Mucosa of stomach (tissue), 1 donor: ENCODE measurements around the gene PPP4R2.
"Not testable (repeated sequence)": the region's sequence is repeated elsewhere in the genome, so short reads cannot be mapped to it uniquely, and the experiment has no call there.

Experiments used
- H3K27me3 ChIP-seq: one replicate; pipeline ENCODE4 v1.7.0; 2013; ENCODE audit warnings: mild to moderate bottlenecking, low read length; ENCODE audit not compliant: control insufficient read depth, insufficient read depth
- H3K36me3 ChIP-seq: one replicate; pipeline ENCODE4 v1.7.0; 2013; ENCODE audit warnings: low read length; ENCODE audit not compliant: control insufficient read depth, insufficient read depth
- H3K4me1 ChIP-seq: one replicate; pipeline ENCODE4 v1.7.0; 2013; ENCODE audit warnings: mild to moderate bottlenecking, low read length; ENCODE audit not compliant: control insufficient read depth, insufficient read depth
- H3K4me3 ChIP-seq: one replicate; pipeline ENCODE4 v1.7.0; 2013; ENCODE audit warnings: low read length
- H3K9ac ChIP-seq: one replicate; pipeline ENCODE4 v1.7.0; 2013; ENCODE audit warnings: mild to moderate bottlenecking, low read length, moderate library complexity
- H3K9me3 ChIP-seq: one replicate; pipeline ENCODE4 v1.7.0; 2013; ENCODE audit warnings: mild to moderate bottlenecking, low read length, moderate library complexity; ENCODE audit not compliant: control insufficient read depth
- donor health status: Pancreatic carcinoma.

Gene PPP4R2

DNA sequence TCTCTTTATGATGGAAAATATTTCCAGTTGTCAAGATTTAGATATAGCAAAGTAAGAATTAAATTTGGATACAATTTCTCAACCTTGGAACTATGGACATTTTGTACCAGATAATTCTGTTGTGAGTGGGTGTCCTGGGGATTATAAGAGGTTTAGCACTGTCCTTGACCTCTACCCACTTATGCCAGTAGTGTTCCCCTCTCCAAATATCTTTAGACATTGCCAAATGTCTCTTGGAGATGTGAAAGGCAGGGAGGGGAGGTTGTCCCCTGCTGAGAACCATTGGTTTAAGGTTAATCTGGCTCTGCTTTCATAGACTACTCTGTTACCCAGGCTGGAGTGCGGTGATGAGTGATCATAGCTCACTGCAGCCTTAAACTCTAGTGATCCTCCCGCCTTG lies 64.8 kb downstream of the PPP4R2 start, which contains the start of gene EBLN2:
TSS of gene EBLN2 (plus strand) at position 244 of the 400 bp plus-strand sequence. CDS start 423 bp downstream, outside the sequence.
- no peak within 1 kb of the TSS for H3K4me3 ChIP-seq
- no peaks in the 10 kb centered on the region for H3K27me3 ChIP-seq
- H3K36me3 ChIP-seq = peaks cover 5% of the 10 kb centered on the region
- no peaks in the 10 kb centered on the region for H3K4me1 ChIP-seq
- no peaks in the 10 kb centered on the region for H3K9me3 ChIP-seq
- no peak within 1 kb of the TSS for H3K9ac ChIP-seq

DNA sequence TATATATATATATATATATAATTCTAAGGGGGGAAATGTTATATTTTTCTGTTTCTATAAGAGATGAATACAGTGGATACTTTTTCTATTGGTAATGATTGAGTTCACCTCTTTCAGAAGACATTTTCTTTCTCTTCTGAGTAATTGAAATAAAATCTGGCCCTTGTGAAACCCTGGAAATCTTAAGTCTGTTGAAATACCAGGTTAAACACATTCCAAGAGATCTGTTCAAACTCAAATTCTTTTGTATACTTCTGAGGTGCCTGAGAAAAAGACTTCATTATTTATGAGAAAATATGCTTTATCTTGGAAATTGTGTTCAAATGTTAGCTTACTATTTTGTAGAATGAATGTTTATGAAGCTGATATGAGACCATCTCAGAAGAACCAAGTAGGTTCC lies 69.6 kb downstream of the PPP4R2 start:
- not testable (repeated sequence) for H3K9ac ChIP-seq, H3K27me3 ChIP-seq, H3K4me3 ChIP-seq, H3K36me3 ChIP-seq, H3K4me1 ChIP-seq, H3K9me3 ChIP-seq

DNA sequence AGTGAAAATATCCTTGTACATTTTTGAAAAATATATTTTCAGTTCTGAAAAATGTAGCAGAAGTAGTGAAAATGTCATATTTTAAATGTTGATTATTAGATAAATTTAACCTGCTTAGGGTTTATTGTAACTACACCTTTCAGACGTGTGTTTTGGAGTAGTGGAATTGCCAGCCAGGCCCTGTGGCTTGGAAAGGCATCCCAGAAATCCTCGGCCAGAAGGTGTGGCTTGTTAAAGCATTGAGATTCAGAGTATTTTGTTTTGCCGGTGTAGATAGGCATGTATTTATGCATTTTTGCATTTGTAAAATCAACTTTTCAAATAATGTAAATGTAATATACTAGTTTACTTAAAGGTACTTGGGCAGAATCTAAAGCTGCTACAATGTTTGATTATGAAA lies 71.8 kb downstream of the PPP4R2 start:
- Histone ChIP-seq H3K27me3 (no peaks in the 10 kb centered on the region), H3K4me1 (no peaks in the 10 kb centered on the region), H3K36me3 (no peaks in the 10 kb centered on the region), H3K9me3 (no peaks in the 10 kb centered on the region), H3K4me3 (no peak overlapping the region), H3K9ac (no peak overlapping the region)

DNA sequence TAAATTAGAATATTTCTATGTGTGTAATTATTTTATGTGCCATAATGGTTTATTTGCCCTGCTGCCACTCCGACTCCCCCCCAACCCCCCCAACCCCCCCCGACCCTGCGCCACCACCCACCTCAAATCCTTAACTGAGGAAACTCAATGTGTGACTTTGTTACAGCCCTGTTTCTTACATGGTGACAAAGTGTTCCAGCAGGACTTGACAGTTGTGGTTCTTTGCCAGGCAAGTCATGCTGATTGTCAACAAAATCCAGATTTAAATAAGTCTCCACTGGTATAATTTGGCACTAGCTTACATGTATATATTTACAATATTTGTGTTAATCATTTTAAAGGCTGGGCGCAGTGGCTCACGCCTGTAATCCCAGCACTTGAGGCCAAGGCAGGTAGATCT lies 72.6 kb downstream of the PPP4R2 start:
- Histone ChIP-seq H3K36me3 (no peaks in the 10 kb centered on the region), H3K9me3 (no peaks in the 10 kb centered on the region), H3K27me3 (no peaks in the 10 kb centered on the region), H3K4me3 (no peak overlapping the region), H3K9ac (no peak overlapping the region), H3K4me1 (no peaks in the 10 kb centered on the region)

DNA sequence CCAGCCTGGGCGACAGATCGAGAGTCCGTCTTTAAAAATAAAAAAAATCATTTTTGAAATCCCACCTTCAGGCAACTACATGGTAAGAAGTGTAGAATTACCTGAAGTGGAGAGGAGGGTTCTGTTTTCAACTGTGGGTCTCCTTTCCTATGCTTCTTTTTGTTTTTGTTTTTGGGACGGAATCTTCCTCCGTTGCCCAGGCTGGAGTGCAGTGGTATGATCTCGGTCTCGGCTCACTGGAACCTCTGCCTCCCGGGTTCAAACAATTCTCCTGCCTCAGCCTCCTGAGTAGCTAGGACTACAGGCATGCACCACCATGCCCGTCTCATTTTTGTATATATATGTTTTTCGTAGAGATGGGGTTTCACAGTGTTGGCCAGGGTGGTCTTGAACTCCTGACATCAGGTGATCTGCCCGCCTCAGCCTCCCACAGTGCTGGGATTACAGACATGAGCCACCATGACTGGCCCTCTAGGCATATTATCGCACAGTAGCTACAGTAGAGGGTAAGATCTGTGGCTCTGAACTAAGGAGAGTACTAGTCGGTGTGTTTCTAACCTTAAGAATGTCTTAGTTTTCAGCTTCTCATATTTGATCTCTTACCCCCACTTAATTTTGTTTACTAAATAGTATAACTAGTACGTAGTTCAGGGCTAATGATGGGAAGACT lies 73.3 kb downstream of the PPP4R2 start:
- no peaks in the 10 kb centered on the region for H3K4me1 ChIP-seq
- no peaks in the 10 kb centered on the region for H3K27me3 ChIP-seq
- H3K9ac ChIP-seq = no peak overlapping the region
- no peaks in the 10 kb centered on the region for H3K36me3 ChIP-seq
- H3K9me3 ChIP-seq = no peaks in the 10 kb centered on the region
- no peak overlapping the region for H3K4me3 ChIP-seq

DNA sequence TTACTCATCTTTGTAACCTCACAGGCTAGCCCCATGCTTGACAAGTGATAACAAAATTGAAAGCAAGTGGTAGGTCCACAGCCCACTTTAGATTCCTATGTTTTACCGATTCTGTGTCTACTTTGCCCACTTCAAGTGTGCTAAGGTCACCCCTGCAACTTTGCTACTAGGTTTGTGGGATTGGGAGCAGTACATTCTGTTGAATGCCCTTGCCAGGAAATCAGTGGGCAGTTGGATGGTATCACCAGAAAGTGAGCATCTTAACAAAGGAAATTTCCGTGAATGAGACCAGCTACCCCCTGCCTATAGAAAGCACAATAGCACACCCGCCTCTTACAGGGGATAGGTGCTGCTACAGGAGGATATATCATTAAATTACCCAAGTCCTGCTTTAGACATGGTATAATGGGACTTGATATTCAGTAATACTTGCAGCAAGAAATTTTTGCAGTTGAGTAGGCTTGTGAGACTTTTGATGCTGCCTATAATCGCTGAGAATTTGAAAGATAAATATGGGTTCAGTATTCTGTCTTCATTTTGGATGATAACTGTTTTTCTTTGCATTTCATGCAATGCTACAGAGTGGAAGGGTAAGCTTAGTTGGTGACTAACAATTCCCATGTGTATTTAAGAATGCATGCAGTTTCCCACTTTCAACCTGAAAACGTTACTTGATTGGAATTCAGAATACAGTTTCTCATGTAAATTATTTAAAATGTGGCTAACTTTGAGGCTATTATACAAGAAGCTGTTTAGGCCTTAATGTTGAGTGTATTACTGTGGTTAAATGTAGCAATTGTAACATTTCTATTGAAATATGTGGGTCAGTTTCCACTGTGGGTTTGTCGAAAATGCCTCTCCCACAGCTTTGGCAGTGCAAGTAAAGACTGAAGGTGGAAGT lies 74.3 kb downstream of the PPP4R2 start:
- H3K27me3 ChIP-seq = no peaks in the 10 kb centered on the region
- no peaks in the 10 kb centered on the region for H3K4me1 ChIP-seq
- H3K9ac ChIP-seq = no peak overlapping the region
- no peaks in the 10 kb centered on the region for H3K36me3 ChIP-seq
- no peaks in the 10 kb centered on the region for H3K9me3 ChIP-seq
- H3K4me3 ChIP-seq = no peak overlapping the region

DNA sequence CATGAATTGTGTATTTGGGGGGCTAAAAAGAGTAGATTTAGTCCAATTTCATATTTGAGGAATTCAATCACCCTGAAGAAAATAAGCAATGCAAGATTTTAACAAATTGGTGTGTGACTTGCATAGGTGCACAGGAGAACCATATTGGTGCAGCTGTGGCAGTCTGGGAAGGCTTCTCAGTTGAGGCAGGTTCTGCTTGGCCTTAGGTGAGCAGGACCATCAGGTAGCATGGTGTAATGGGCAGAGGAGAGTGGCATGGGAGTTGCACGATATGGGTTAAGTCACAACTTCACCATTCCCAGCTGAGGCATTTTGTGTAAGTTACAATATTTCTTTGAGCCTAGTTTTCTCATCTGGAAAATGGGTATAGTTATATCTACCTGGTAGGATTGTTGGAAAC lies 75.3 kb downstream of the PPP4R2 start:
- H3K36me3 ChIP-seq = no peaks in the 10 kb centered on the region
- H3K9ac ChIP-seq = no peak overlapping the region
- no peaks in the 10 kb centered on the region for H3K27me3 ChIP-seq
- no peaks in the 10 kb centered on the region for H3K4me1 ChIP-seq
- no peak overlapping the region for H3K4me3 ChIP-seq
- H3K9me3 ChIP-seq = no peaks in the 10 kb centered on the region

DNA sequence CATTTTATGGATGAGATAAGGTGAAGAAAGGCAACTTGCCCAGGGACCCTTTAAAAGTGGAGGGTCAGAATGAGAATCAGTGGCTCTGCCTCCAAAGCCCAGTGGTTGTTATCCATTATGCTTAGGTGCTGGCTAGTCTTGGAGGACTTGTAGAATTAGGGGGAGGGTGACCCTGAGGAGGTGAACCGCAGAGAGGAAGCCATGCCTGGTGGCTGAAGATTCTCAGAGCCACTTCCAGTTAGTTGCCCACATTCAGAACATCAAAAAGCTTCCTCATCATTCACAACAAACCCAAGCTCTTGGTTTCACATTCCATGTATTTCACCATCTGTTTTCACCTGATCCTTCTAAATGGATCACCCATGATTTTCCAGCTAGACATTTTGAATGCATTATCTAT lies 76.0 kb downstream of the PPP4R2 start:
- Histone ChIP-seq H3K36me3 (no peaks in the 10 kb centered on the region), H3K9me3 (no peaks in the 10 kb centered on the region), H3K4me3 (no peak overlapping the region), H3K9ac (no peak overlapping the region), H3K27me3 (no peaks in the 10 kb centered on the region), H3K4me1 (no peaks in the 10 kb centered on the region)

DNA sequence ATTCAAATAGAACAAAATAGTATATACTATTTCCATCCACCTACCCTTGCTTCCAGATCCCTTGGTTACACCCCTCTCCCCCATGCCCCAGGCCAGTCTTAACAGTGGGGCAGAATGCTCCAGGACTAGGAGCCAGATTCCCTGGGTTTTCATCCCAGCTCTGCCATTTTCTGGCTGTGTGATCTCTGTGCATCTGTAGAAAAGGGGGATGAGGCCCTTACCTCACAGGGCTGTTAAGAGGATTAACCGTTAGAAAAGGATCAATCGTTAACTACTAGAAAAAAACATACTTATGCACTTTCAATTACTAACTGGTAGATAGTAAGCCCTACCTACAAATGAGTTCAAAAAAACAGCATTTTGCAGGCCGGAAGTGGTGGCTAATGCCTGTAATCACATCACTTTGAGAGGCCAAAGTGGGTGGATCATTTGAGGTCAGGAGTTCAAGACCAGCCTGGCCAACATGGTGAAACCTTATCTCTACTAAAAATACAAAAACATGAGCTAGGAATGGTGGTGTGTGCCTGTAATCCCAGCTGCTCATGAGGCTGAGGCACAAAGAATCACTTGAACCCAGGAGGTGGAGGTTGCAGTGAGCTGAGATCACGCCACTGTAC lies 76.6 kb downstream of the PPP4R2 start:
- H3K4me1 ChIP-seq = no peaks in the 10 kb centered on the region
- no peak overlapping the region for H3K9ac ChIP-seq
- H3K27me3 ChIP-seq = no peaks in the 10 kb centered on the region
- no peaks in the 10 kb centered on the region for H3K9me3 ChIP-seq
- H3K4me3 ChIP-seq = no peak overlapping the region
- H3K36me3 ChIP-seq = no peaks in the 10 kb centered on the region

DNA sequence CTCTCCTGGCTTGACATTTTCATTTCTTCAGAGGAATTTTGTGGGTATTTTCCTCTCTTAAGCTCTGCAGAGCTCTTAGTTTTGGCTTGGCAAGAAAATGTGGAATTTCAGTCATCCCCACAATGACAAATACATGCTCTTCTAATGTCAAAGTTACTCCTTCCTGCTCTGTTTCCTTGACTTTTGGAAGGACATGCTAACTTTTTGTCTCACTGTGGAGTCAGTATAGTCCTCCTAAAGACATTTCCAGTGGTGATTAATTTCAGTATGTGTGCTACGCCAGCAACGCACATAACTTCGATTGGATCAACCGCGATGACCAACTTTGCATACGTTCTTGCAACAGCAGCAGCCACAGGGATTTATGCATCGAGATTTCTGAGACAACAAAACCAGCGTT lies 78.2 kb downstream of the PPP4R2 start:
- H3K9ac ChIP-seq = no peak overlapping the region
- no peaks in the 10 kb centered on the region for H3K36me3 ChIP-seq
- no peak overlapping the region for H3K4me3 ChIP-seq
- no peaks in the 10 kb centered on the region for H3K9me3 ChIP-seq
- no peaks in the 10 kb centered on the region for H3K4me1 ChIP-seq
- H3K27me3 ChIP-seq = no peaks in the 10 kb centered on the region

DNA sequence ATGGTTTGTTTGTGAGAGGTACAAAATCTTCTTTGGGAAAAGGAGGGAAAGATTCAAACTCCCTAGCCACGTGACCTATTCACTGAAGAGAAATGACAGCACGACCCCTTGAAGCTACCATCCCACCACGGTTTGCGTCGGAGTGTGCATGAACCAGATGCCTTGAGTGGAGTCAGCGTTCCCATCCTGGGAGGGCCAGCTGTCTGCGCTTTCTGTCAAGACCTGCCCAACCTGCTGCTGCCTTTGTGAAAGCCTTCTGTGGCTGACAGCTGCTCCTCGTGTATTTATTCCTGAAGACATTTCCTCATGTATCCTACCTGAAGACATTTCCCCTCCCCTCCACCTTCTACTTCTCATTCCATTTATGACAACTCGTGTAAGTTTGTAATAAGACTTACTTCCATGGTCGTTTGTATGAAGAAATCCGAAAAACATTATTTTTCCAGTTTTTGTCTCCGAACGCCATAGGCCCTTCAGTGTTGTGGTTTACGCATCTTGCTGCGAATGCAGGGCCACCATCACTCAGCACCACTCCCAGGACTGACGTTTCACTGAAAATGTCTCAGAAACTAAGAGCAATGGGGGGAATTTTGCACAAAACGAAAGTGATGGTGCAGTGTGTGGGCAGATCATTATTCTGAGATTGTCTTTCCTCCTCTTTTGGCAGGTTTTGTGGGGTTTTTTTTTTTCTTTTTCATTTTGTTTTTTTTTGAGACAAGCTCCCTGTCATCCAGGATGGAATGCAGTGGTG lies 83.8 kb downstream of the PPP4R2 start:
- no peaks in the 10 kb centered on the region for H3K9me3 ChIP-seq

More for the DNA sequence above, 83.8 kb downstream of the PPP4R2 start:
- H3K36me3 ChIP-seq = no peaks in the 10 kb centered on the region
- H3K27me3 ChIP-seq = no peaks in the 10 kb centered on the region
- no peak overlapping the region for H3K9ac ChIP-seq
- no peaks in the 10 kb centered on the region for H3K4me1 ChIP-seq
- H3K4me3 ChIP-seq = no peak overlapping the region
